ENCODE data around the gene THPO. TPM values are rescaled to one million over a fixed set of nuclear protein-coding genes. Genes with fewer than 3 reads are reported as not detected.

THPO gene
- total and polyA plus RNA-seq, 4 donors: 0.17 to 0.31 (median 0.20) TPM

- ATAC-seq (ENCODE audit: insufficient read depth, low FRiP score): no peak
- DNase-seq: no peak
- no peak overlapping the region for H3K4me3 ChIP-seq
- TF ChIP-seq CTCF (IDR thresholded peaks at IDR 0.05; ENCODE audit: control extremely low read depth, extremely low read depth): no peak
- peaks cover 0 to 1% (median 0%) of the 10 kb centered on the region in 4 donors for H3K9me3 ChIP-seq (ENCODE audit: control insufficient read depth in 4 of 4, insufficient read depth in 3 of 4, low read length in 3 of 4)
- no peaks in the 10 kb centered on the region for H3K36me3 ChIP-seq (ENCODE audit: control insufficient read depth in 4 of 4, insufficient read depth in 4 of 4, low read length in 4 of 4)
- H3K9ac ChIP-seq (ENCODE audit: insufficient read depth in 1 of 2, low read length in 2 of 2): no peak overlapping the region
- H3K27me3 ChIP-seq (ENCODE audit: control insufficient read depth in 3 of 3, insufficient read depth in 3 of 3, low read length in 2 of 3): peaks cover 0 to 19% (median 5%) of the 10 kb centered on the region in 3 donors
- 61 to 65% methylated on average over 5 of the region's 5 CpGs for WGBS, 2 donors
- H3K4me1 ChIP-seq (ENCODE audit: control insufficient read depth in 5 of 5, insufficient read depth in 5 of 5, low read length in 5 of 5): peaks cover 0 to 37% (median 2%) of the 10 kb centered on the region in 5 donors
- no peak overlapping the region for H3K27ac ChIP-seq (ENCODE audit: low read depth in 1 of 2, low read length in 1 of 2)
Observed at GRCh38 chr3:184377374-184377773, 633 bp downstream of the THPO start.

GRCh38 chr3:184375747-184376461 is 2.1 kb downstream of the THPO start:
- Histone ChIP-seq H3K4me3 (no peak overlapping the region), H3K27ac (ENCODE audit: low read depth in 1 of 2, low read length in 1 of 2) (no peak overlapping the region), H3K9ac (ENCODE audit: insufficient read depth in 1 of 2, low read length in 2 of 2) (no peak overlapping the region), H3K9me3 (ENCODE audit: control insufficient read depth in 4 of 4, insufficient read depth in 3 of 4, low read length in 3 of 4) (no peaks in the 10 kb centered on the region), H3K36me3 (ENCODE audit: control insufficient read depth in 4 of 4, insufficient read depth in 4 of 4, low read length in 4 of 4) (peaks cover 0 to 1% (median 0%) of the 10 kb centered on the region in 4 donors), H3K27me3 (ENCODE audit: control insufficient read depth in 3 of 3, insufficient read depth in 3 of 3, low read length in 2 of 3) (peaks cover 0 to 7% (median 2%) of the 10 kb centered on the region in 3 donors), H3K4me1 (ENCODE audit: control insufficient read depth in 5 of 5, insufficient read depth in 5 of 5, low read length in 5 of 5) (peaks cover 0 to 26% (median 2%) of the 10 kb centered on the region in 5 donors)
- TF ChIP-seq CTCF (IDR thresholded peaks at IDR 0.05; ENCODE audit: control extremely low read depth, extremely low read depth): no peak
- 82 to 88% methylated on average over 12 of the region's 12 CpGs for WGBS, 2 donors
- DNase-seq: no peak
- ATAC-seq (ENCODE audit: insufficient read depth, low FRiP score): no peak

GRCh38 chr3:184373422-184373821 is 4.6 kb downstream of the THPO start:
- H3K27ac ChIP-seq (ENCODE audit: low read depth in 1 of 2, low read length in 1 of 2): no peak overlapping the region
- peaks cover 0 to 17% (median 1%) of the 10 kb centered on the region in 5 donors for H3K4me1 ChIP-seq (ENCODE audit: control insufficient read depth in 5 of 5, insufficient read depth in 5 of 5, low read length in 5 of 5)
- H3K4me3 ChIP-seq: no peak overlapping the region
- TF ChIP-seq CTCF (IDR thresholded peaks at IDR 0.05; ENCODE audit: control extremely low read depth, extremely low read depth): no peak
- H3K36me3 ChIP-seq (ENCODE audit: control insufficient read depth in 4 of 4, insufficient read depth in 4 of 4, low read length in 4 of 4): peaks cover 2 to 7% (median 3%) of the 10 kb centered on the region in 4 donors
- no peak for DNase-seq
- 80 to 82% methylated on average over 6 of the region's 6 CpGs for WGBS, 2 donors
- H3K27me3 ChIP-seq (ENCODE audit: control insufficient read depth in 3 of 3, insufficient read depth in 3 of 3, low read length in 2 of 3): no peaks in the 10 kb centered on the region
- H3K9ac ChIP-seq (ENCODE audit: insufficient read depth in 1 of 2, low read length in 2 of 2): no peak overlapping the region
- ATAC-seq (ENCODE audit: insufficient read depth, low FRiP score): no peak
- H3K9me3 ChIP-seq (ENCODE audit: control insufficient read depth in 4 of 4, insufficient read depth in 3 of 4, low read length in 3 of 4): no peaks in the 10 kb centered on the region
